HepG2 (cell line): Measurements from ENCODE around the gene CRLF1. TPM values are rescaled to one million over a fixed set of nuclear protein-coding genes. Genes with fewer than 3 reads are reported as not detected.

Experiments
- ATF7-NPFF ChIP-seq: sonication (generic); formaldehyde crosslinking; IDR thresholded peaks from 2 replicates; pipeline ENCODE4 v1.8.1; 2023; ENCODE audit warnings: mild to moderate bottlenecking, low read depth, missing genetic modification reagents, moderate library complexity
- CBX1 ChIP-seq: IDR thresholded peaks from one replicate; pipeline ENCODE4 v1.6.1; 2016; ENCODE audit warnings: antibody characterized with exemption, low read depth
- GATAD2A ChIP-seq: IDR thresholded peaks from 2 replicates; pipeline ENCODE4 v1.6.1; 2016
- MTA3 ChIP-seq: sonication (generic); formaldehyde crosslinking; IDR thresholded peaks from 2 replicates; pipeline ENCODE4 v1.4.0; 2020; ENCODE audit warnings: missing genetic modification reagents
- MTF2 ChIP-seq: sonication (generic); formaldehyde crosslinking; IDR thresholded peaks from 2 replicates; pipeline ENCODE4 v1.5.0; 2020; ENCODE audit warnings: missing genetic modification reagents, borderline replicate concordance
- NCOA1 ChIP-seq: sonication (generic); formaldehyde crosslinking; IDR thresholded peaks from 2 replicates; pipeline ENCODE4 v1.9.0; 2021; ENCODE audit warnings: missing genetic modification reagents
- PTBP1 ChIP-seq: fragments of 200-400 bp; formaldehyde crosslinking; IDR thresholded peaks from 2 replicates; pipeline ENCODE4 v1.6.1; 2018; ENCODE audit warnings: low read length, low read depth; ENCODE audit not compliant: poor library complexity, severe bottlenecking
- RNF2 ChIP-seq: fragments of 450-650 bp; conservative IDR thresholded peaks from 2 replicates; pipeline ENCODE4 v1.6.1; 2016; ENCODE audit warnings: low read depth
- RNF219 ChIP-seq: sonication (generic); formaldehyde crosslinking; IDR thresholded peaks from 2 replicates; pipeline ENCODE4 v1.5.0; 2020; ENCODE audit warnings: mild to moderate bottlenecking, missing genetic modification reagents
- SOX13 ChIP-seq, 3 experiments: fragments of 450-650 bp in 1 of 3; sonication (generic) in 1 of 3; formaldehyde crosslinking in 1 of 3; IDR thresholded peaks in 2 of 3; conservative IDR thresholded peaks in 1 of 3; 2 replicates each; pipeline versions ENCODE4 v1.5.0 to v1.6.1; 2016 to 2020; ENCODE audit warnings: antibody characterized with exemption in 1 of 3, mild to moderate bottlenecking in 1 of 3, missing compliant biosample characterization in 1 of 3, missing genetic modification reagents in 1 of 3, moderate library complexity in 1 of 3
- ZFP41 ChIP-seq: sonication (generic); formaldehyde crosslinking; IDR thresholded peaks from 2 replicates; pipeline ENCODE4 v1.4.0; 2020; ENCODE audit warnings: mild to moderate bottlenecking, missing genetic modification reagents, borderline replicate concordance
- ZNF326 ChIP-seq: sonication (generic); formaldehyde crosslinking; IDR thresholded peaks from 2 replicates; pipeline ENCODE4 v1.4.0; 2020; ENCODE audit warnings: missing genetic modification reagents, borderline replicate concordance
- ZNF589 ChIP-seq: sonication (generic); formaldehyde crosslinking; conservative IDR thresholded peaks from 2 replicates; pipeline ENCODE4 v1.8.0; 2022; ENCODE audit warnings: mild to moderate bottlenecking, moderate library complexity, missing genetic modification reagents
- ZNF609 ChIP-seq: sonication (generic); formaldehyde crosslinking; IDR thresholded peaks from 2 replicates; pipeline ENCODE4 v1.4.0; 2020; ENCODE audit warnings: mild to moderate bottlenecking, missing genetic modification reagents, borderline replicate concordance
- ZNF770 ChIP-seq: sonication (generic); formaldehyde crosslinking; IDR thresholded peaks from 2 replicates; pipeline ENCODE4 v1.5.0; 2020; ENCODE audit warnings: mild to moderate bottlenecking, missing genetic modification reagents
- polyA plus RNA-seq, 8 experiments: library from polyadenylated mRNA; depleted of rRNA in 3 of 8; stranded (reverse) in 7 of 8; unstranded in 1 of 8; fragments of >200 nt; fragmentation: Illumina TruSeq in 4 of 8; extraction: Trizol in 4 of 8; gene quantifications; 2 replicates each; pipeline versions ENCODE4 v1.2.1 to v1.2.3, GENCODE V29; 2011 to 2016; ENCODE audit warnings: low read depth in 4 of 8, missing spikeins in 1 of 8, mixed read lengths in 1 of 8; ENCODE audit not compliant: insufficient read depth in 1 of 8
- total RNA-seq, 5 experiments: library from RNA; depleted of rRNA; stranded (reverse); fragments of >200 nt; fragmentation: Illumina TruSeq; extraction: Trizol; gene quantifications; 2 replicates each; pipeline ENCODE4 v1.2.3, GENCODE V29; 2016; ENCODE audit warnings: low read depth in 1 of 5

The CRLF1 gene
- total and polyA plus RNA-seq, 2 of the 13 experiments (the other 11 are each of a cell fraction or from before 2014, with no cell fraction given) = 217 to 296 TPM

- TF ChIP-seq CBX1 (peak; percentile 84), ZNF589 (CRISPR knock-in tag) (peak; percentile 87), NCOA1 (CRISPR knock-in tag) (peak; percentile 91; the same call in 1 of the 2 replicates), GATAD2A (CRISPR knock-in tag) (peak; percentile 77), ZNF770 (CRISPR knock-in tag) (peak; percentile 42; the same call in 1 of the 2 replicates), MTF2 (CRISPR knock-in tag) (peak; percentile 70; the same call in 1 of the 2 replicates), SOX13 (IDR thresholded peaks at IDR 0.05) (no peak), SOX13 (CRISPR knock-in tag; conservative IDR thresholded peaks at IDR 0.05 in 1 of 2, IDR thresholded peaks at IDR 0.05 in 1 of 2) (peak in 1 of 2 experiments; percentile 55; a peak in 1 of 4 replicates), ZNF326 (CRISPR knock-in tag) (0 out of 2 replicates have a peak, but pooled peaks have one; percentile 70), PTBP1 (no peak), RNF219 (no peak), ZNF609 (CRISPR knock-in tag) (peak; percentile 78), MTA3 (CRISPR knock-in tag) (no peak), ZFP41 (CRISPR knock-in tag) (no peak), RNF2 (no peak), ATF7-NPFF (CRISPR knock-in tag) (no peak; the same call in none of the 2 replicates)
Observed at GRCh38 chr19:18571564-18572344, 34.8 kb downstream of the CRLF1 start, which contains the start of gene UBA52 (continued).
